ENCODE data around the gene CS.
"Not testable (repeated sequence)": the region's sequence is repeated elsewhere in the genome, so short reads cannot be mapped to it uniquely, and the experiment has no call there.

The CS gene

GRCh38 chr12:56317675-56318074 lies 17.5 kb upstream of the CS start:
- DNase-seq, result no peak

GRCh38 chr12:56315622-56316473 lies 15.7 kb upstream of the CS start, which contains the start of gene CNPY2:
CNPY2 (minus strand) TSS chr12:56315988; CDS start chr12:56315217, 771 bp downstream.
- peak; percentile 97 for DNase-seq

- no peak for DNase-seq
These were observed 15.1 kb upstream of the CS start for GRCh38 chr12:56315249-56315621.

- no peak for DNase-seq
These were observed 10.9 kb upstream of the CS start for GRCh38 chr12:56311003-56311402.

- no peak for DNase-seq
These were observed 8.6 kb upstream of the CS start for GRCh38 chr12:56308714-56309113.

- DNase-seq, result no peak
These were observed 7.3 kb upstream of the CS start for GRCh38 chr12:56307221-56307965.

GRCh38 chr12:56304872-56305590 lies 4.9 kb upstream of the CS start:
- no peak for DNase-seq

GRCh38 chr12:56304276-56304675 lies 4.1 kb upstream of the CS start:
- DNase-seq, result no peak

GRCh38 chr12:56300644-56301464 lies 724 bp upstream of the CS start:
- no peak for DNase-seq

GRCh38 chr12:56299308-56299852 lies 750 bp downstream of the CS start:
- no peak for DNase-seq

- no peak for DNase-seq
These were observed 1.3 kb downstream of the CS start for GRCh38 chr12:56298828-56299227.

GRCh38 chr12:56297400-56297799 lies 2.7 kb downstream of the CS start:
- DNase-seq, result no peak

GRCh38 chr12:56296295-56296694 lies 3.8 kb downstream of the CS start:
- DNase-seq, result no peak

- no peak for DNase-seq
These were observed 6.3 kb downstream of the CS start for GRCh38 chr12:56293795-56294194.

GRCh38 chr12:56288705-56289387 lies 11.3 kb downstream of the CS start:
- DNase-seq, result no peak

- DNase-seq, result no peak
These were observed 13.9 kb downstream of the CS start for GRCh38 chr12:56286044-56286830.

GRCh38 chr12:56284263-56284662 lies 15.9 kb downstream of the CS start:
- DNase-seq, result not testable (repeated sequence)

- no peak for DNase-seq
These were observed 17.6 kb downstream of the CS start for GRCh38 chr12:56282579-56282978.

- DNase-seq, result no peak
These were observed 18.1 kb downstream of the CS start for GRCh38 chr12:56282030-56282429.

GRCh38 chr12:56280849-56281248 lies 19.3 kb downstream of the CS start:
- DNase-seq, result no peak

GRCh38 chr12:56278905-56279304 lies 21.2 kb downstream of the CS start:
- no peak for DNase-seq
